Measurements from ENCODE around the gene TNS1.

TNS1 gene

GRCh38 chr2:217912098-217913024, 90.4 kb downstream of the TNS1 start:
- DNase-seq (ENCODE audit: low read depth in 2 of 2), result no peak

- DNase-seq (ENCODE audit: low read depth in 2 of 2), result no peak
Measured at GRCh38 chr2:217911283-217912097, 91.3 kb downstream of the TNS1 start.

DNA sequence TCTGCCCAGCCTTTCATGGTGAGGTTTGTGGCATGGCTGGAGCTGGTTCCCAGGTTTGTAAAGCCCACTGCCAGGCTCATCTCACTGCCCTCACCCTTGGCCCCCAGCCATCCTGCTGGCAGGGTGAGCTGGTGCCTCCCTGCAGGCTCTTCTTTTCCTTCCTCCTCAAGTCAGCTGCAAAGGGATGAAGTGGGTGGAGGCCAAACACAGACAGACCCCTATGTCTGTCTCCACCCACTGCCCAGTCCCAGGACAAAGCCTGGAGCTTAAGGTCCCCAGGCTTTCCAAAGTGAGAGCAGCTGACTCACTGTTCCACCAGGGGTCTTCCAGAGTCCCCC, 92.0 kb downstream of the TNS1 start:
- no peak for DNase-seq (ENCODE audit: low read depth in 2 of 2)

DNA sequence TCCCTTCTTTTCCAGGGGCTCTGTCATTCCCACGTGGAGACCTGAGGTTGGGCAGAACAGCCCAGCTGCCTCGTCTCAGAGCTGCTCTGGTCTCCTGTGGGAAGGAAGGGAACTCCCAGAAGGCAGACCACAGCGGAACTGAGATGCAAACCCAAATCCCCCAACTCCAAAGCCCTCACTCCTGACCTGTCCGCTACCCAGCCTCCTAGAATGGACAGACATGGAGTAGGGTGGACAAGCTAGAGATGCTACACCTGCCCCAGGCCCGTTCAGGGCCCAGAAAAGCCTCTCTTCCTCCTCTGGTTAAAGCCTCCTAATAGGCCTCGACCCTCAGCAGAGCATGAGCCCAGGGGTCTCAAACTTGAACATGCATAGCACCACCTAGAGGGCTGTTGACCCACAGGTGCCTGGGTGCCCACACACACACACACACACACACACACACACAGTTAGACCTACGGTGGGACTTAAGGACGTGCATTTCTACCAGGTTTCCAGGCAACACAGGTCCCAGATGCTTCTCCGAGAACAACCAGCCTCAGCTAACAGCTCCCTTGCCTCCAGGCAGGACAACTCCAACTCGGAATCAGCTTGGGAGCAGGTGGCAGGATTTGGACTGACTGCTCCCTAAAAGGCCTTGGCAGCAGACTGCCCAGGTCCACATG, 93.5 kb downstream of the TNS1 start:
- no peak for DNase-seq (ENCODE audit: low read depth in 2 of 2)

DNA sequence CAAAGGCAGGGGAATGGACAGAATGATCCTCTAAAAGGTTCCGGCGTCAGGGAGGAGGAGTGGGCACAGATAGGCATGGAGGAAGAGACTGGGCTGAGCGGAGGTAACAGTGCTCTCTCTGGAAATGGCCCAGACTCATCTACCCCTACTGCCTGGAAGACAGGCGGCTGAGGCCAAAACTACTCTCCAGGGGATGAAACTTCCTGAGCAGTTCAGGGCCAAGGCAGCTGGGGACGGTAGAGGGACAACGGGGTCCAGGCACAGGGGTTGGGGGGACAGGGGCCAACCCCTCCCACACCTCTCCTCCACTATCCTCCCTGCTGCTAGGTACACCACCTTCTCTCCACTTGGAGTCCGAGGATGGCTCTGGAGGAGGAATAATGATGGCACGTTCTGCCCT, 94.3 kb downstream of the TNS1 start:
- no peak for DNase-seq (ENCODE audit: low read depth in 2 of 2)

GRCh38 chr2:217907266-217907665, 95.5 kb downstream of the TNS1 start:
- no peak for DNase-seq (ENCODE audit: low read depth in 2 of 2)

DNA sequence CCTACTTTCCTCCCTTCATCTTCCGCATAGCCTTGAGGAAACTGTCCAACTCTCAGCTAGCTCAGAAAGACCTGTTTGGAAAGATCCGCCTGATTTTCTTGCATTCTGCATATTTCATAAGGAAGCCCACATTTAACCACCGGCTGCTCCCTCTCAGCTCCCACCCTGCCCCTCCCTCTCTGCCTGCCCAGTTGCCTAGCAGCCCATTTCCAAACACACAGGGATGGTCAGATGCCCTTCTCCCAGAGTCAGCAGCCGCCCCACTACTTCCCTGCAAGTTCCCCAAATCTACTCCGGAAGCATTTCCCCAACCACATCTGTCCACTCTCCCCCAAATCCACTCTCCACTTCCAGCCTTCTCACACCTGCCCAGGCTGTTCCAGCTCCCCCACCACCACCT, 96.0 kb downstream of the TNS1 start:
- DNase-seq (ENCODE audit: low read depth in 2 of 2), result no peak

- no peak for DNase-seq (ENCODE audit: low read depth in 2 of 2)
Measured at GRCh38 chr2:217905896-217906295, 96.9 kb downstream of the TNS1 start.

GRCh38 chr2:217905395-217905794, 97.4 kb downstream of the TNS1 start:
- no peak for DNase-seq (ENCODE audit: low read depth in 2 of 2)

DNA sequence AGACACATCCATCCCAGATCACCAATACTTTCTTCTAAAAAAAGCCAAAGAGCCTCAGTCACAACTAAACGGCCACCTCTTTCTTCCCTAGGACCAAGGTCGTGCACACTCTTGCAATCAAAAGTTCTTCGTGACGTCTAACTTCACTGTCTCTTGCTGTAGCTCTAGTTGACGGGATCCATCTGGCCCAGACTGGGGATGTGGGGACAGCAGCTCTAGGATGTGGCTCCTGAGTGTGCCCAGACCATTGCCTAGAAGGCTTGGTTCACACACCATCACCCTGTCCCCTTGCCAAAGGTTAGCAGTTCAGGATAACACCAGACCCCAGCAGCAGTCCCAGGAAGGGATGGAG, 98.2 kb downstream of the TNS1 start:
- DNase-seq (ENCODE audit: low read depth in 2 of 2), result no peak

DNA sequence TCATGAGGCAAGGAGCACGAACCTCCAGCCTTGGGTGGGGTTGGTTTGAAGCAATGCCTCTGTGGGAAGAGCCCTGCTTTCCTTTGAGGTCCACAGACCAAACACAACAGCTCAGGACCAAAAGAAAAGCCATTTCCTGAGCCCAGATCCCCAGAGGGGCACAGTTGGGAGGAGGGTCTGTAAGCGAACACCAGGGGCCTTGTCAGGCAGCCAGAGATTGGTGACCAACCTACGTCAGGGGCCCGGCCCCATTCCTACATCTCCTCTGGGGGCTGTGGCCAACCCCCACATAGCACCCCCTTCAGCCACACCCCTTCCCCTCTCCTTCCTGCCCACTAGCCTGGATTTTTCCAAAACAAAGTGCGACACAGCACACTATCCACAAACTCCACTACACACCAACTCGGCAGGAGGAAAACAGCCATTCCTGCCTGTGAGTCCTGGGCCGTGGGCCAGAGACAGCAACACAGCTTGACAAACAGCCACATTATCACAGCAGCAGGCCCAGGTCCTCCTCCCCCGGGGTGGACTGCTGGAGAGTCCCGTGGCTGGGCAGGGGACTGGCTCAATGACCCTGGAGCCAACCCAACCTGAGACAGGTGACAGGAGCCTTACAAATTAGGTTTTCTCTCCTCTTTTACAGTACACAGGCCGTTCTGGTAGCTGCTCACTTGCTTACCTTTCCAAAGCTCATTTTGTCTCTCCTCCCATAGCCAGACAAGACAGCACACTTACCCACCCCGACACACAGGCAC, 98.8 kb downstream of the TNS1 start:
- no peak for DNase-seq (ENCODE audit: low read depth in 2 of 2)

GRCh38 chr2:217903142-217903858, 99.5 kb downstream of the TNS1 start:
- no peak for DNase-seq (ENCODE audit: low read depth in 2 of 2)

DNA sequence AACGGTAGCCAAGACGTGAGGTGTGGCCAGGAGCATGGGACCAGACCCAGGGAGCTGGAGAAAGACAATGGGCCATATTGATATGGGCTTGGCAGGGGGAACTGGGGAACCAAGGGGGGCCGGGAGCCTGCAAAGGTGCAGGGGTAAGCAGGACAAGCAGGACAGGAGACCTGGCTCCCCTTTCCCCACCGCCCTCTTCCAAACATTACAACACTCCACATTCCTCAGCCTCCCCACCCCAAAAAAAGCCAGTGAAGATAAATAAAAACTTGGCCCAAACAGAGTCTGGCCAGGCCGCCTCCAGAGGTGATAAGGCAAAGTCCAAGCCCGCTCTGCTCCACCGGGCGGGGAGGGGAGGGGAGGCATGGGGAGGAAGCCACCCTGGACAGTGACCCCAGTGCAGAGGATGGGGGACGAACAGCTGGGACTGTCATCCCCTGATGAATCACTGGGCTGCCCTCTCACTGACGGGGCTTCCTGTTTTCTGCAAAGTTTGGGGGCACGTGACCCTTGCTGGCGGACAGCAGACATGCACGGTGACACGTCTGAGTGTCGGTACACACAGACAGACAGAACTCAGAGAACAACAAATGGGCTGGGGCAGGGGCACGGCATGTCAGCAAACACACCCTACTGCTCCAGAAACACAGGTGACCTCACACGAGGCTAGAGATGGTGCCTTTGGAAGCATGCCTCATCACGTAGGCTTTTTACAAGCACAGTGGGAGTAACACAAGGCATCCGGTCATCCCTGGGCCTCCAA, 100.2 kb downstream of the TNS1 start:
- no peak for DNase-seq (ENCODE audit: low read depth in 2 of 2)

DNA sequence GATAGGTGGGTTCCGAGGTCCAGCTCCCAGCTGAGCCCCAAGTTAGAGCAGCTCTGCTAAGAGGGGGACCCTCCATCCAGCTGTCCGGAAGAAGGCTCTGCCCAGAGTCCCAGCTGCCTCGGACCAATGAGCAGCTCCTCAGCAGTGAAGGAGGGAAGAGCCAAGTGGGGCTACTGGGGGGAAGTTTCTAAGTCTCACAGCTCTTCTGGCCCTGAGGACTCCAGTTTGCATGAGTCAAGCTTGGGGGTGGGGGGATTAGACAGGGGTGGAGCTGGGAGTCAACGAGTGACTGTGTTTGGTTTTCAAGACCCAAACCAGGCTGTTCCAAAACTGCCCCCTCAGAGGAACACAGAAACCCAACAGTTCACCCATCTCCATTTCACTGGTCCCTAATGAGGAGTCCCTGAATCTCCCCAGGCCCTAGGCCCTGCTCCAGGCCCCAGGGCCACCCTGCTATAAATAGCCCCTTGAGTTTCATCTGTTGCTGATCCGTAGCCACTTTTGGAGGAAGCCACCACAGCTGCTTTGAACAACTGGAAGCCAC, 100.9 kb downstream of the TNS1 start:
- no peak for DNase-seq (ENCODE audit: low read depth in 2 of 2)

DNA sequence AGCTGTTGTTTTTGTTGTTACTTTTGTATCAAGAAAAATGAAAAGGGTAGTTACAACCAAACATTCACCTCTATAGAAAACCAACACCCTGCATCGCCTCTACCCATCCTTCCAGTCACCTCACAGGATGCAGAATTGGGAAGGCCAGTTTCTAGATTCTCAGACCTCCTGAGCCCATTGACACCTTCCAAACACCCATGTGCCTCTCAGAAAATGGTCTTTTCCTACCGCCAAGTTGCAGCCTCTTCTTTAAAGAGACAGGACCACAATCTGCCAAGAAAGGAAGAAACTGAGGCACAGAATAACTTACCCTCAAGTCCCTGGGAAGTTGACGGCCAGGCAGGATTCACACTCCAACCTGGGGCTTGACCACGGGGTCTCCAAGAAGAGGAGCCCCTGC, 101.4 kb downstream of the TNS1 start:
- DNase-seq (ENCODE audit: low read depth in 2 of 2), result no peak

DNA sequence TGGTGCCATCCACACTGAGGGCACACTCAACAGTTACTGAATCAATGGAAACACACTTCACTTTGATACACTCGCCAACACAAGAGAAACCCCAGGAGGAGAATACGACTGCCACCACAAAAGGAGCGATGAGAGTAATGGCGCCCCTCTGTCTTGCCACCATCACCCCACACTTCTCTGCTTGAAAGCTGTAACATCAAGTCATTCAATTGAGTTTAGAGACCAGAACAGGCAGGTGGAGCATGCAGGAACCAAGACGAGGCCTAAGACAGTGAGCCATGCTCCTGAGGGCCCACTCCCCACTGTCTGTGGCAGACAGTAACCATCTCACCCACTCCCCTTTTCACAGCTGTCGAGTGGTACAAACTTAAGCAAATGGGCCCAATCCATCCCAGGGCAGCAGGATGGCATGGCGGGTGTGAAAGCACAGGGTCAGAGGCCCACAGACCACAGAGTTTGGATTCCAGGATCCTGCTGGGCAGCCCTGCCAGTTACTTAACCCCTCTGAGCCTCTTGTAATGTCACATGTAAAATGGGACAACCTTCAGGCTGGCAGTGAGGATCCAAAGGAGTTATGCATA, 101.9 kb downstream of the TNS1 start:
- DNase-seq (ENCODE audit: low read depth in 2 of 2), result no peak

DNA sequence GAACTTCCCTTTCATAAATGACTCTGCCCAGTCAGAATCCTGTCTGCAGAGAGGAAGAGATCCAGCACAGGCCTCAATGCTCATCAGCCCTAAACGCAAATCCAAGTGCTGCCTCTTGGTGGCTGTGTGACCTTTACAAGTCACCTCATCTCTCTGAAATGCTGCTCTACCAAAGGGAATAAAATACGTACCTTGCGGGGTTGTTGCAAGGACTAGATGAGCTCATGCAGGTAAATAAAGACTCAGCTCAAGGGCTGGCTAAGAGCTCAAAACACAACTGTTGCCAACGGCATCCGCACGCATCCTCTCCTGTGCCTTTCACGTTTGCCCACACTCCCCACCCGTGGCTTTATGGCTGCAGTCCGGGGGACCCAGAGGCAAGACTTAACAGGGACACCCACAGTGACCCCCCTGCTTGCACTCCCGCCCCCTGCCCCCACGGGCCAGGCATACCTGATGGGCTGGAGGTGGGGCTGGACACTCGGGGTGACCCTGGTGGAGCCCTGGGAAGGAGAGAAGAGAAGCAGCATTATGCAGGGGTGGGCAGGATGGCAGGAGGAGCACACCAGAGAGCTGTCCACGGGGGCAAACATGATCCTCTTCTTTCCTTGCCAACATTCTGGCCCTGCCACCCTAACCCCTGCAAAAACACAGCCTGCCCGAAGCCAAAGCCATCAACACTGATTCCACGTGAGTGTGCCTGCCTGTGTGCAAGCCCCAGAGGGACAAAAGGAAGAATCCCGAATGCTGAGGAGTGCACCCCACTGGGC, 102.6 kb downstream of the TNS1 start:
- DNase-seq (ENCODE audit: low read depth in 2 of 2), result no peak

- DNase-seq (ENCODE audit: low read depth in 2 of 2), result no peak
Measured at GRCh38 chr2:217899231-217900009, 103.4 kb downstream of the TNS1 start.
